ENCODE results near the gene NTM.

The NTM gene

GRCh38 chr11:131748151-131749050 is 378.0 kb downstream of the NTM start:
- Histone ChIP-seq H3K4me3 (replicated peaks; ENCODE audit: insufficient read depth, low read length) (no peak overlapping the region), H3K27me3 (ENCODE audit: insufficient read depth, poor library complexity, severe bottlenecking) (peaks cover 2% of the 10 kb centered on the region), H3K27ac (replicated peaks) (no peak overlapping the region)
- peak; percentile 21 to 45 for DNase-seq (ENCODE audit: low read depth in 1 of 2, low spot score in 1 of 2)
- peak; percentile 70 for TF ChIP-seq CTCF (IDR thresholded peaks at IDR 0.05; ENCODE audit: insufficient read depth, low read length)
- TF ChIP-seq, protein P1, sequence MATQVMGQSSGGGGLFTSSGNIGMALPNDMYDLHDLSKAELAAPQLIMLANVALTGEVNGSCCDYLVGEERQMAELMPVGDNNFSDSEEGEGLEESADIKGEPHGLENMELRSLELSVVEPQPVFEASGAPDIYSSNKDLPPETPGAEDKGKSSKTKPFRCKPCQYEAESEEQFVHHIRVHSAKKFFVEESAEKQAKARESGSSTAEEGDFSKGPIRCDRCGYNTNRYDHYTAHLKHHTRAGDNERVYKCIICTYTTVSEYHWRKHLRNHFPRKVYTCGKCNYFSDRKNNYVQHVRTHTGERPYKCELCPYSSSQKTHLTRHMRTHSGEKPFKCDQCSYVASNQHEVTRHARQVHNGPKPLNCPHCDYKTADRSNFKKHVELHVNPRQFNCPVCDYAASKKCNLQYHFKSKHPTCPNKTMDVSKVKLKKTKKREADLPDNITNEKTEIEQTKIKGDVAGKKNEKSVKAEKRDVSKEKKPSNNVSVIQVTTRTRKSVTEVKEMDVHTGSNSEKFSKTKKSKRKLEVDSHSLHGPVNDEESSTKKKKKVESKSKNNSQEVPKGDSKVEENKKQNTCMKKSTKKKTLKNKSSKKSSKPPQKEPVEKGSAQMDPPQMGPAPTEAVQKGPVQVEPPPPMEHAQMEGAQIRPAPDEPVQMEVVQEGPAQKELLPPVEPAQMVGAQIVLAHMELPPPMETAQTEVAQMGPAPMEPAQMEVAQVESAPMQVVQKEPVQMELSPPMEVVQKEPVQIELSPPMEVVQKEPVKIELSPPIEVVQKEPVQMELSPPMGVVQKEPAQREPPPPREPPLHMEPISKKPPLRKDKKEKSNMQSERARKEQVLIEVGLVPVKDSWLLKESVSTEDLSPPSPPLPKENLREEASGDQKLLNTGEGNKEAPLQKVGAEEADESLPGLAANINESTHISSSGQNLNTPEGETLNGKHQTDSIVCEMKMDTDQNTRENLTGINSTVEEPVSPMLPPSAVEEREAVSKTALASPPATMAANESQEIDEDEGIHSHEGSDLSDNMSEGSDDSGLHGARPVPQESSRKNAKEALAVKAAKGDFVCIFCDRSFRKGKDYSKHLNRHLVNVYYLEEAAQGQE (IDR thresholded peaks at IDR 0.05; ENCODE audit: insufficient replicate concordance, low read depth): no peak

- no peaks in the 10 kb centered on the region for H3K27me3 ChIP-seq (ENCODE audit: insufficient read depth, poor library complexity, severe bottlenecking)
- TF ChIP-seq GABPA (IDR thresholded peaks at IDR 0.05; ENCODE audit: low read depth): no peak
- TF ChIP-seq SPI1 (IDR thresholded peaks at IDR 0.05; ENCODE audit: borderline replicate concordance, low read depth): no peak
- no peak for TF ChIP-seq CTCF (IDR thresholded peaks at IDR 0.05; ENCODE audit: insufficient read depth, low read length)
- TF ChIP-seq POLR2AphosphoS5 (IDR thresholded peaks at IDR 0.05; ENCODE audit: low read depth): no peak
- TF ChIP-seq, protein P1 (IDR thresholded peaks at IDR 0.05; ENCODE audit: insufficient replicate concordance, low read depth): no peak
- no peak overlapping the region for H3K27ac ChIP-seq (replicated peaks)
- DNase-seq (ENCODE audit: low read depth in 1 of 2, low spot score in 1 of 2): no peak
- no peak overlapping the region for H3K4me3 ChIP-seq (replicated peaks; ENCODE audit: insufficient read depth, low read length)
These were observed 378.7 kb downstream of the NTM start for GRCh38 chr11:131749101-131749500.

- Histone ChIP-seq H3K27me3 (ENCODE audit: insufficient read depth, poor library complexity, severe bottlenecking) (no peaks in the 10 kb centered on the region), H3K4me3 (replicated peaks; ENCODE audit: insufficient read depth, low read length) (no peak overlapping the region), H3K27ac (replicated peaks) (no peak overlapping the region)
- no peak for DNase-seq (ENCODE audit: low read depth in 1 of 2, low spot score in 1 of 2)
- TF ChIP-seq CTCF (IDR thresholded peaks at IDR 0.05; ENCODE audit: insufficient read depth, low read length) (no peak), POLR2AphosphoS5 (IDR thresholded peaks at IDR 0.05; ENCODE audit: low read depth) (no peak), GABPA (IDR thresholded peaks at IDR 0.05; ENCODE audit: low read depth) (no peak), SPI1 (IDR thresholded peaks at IDR 0.05; ENCODE audit: borderline replicate concordance, low read depth) (no peak)
- TF ChIP-seq, protein P1 (IDR thresholded peaks at IDR 0.05; ENCODE audit: insufficient replicate concordance, low read depth): no peak
These were observed 379.7 kb downstream of the NTM start for GRCh38 chr11:131750152-131750551.
